Measurements from ENCODE around the gene BCL2. TPM values are rescaled to one million over a fixed set of nuclear protein-coding genes. Genes with fewer than 3 reads are reported as not detected.

Gene BCL2
- total RNA-seq, 1 experiment from 2014 or later, result 2.5 TPM

DNA sequence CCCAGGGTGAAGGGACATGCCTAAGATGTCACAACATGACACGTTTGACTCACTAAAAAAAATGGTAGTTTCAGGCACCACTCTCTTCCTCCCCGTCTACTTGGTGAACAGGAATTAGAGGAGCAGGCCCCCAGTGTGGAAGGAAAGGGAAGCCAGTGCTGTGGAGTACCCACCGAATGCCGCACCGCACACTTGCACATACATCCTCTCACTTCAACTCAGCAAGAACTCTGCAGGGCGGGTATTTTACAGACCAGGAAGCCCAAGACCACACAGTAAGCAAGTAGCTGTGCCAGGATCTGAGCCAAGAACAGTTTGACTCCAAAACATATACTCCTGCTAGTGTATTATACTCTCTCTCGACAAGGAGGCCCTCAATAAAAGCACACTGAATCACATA lies 69.8 kb downstream of the BCL2 start (continued):
- TF ChIP-seq CTCF (IDR thresholded peaks at IDR 0.05 in 2 of 3, conservative IDR thresholded peaks at IDR 0.05 in 1 of 3; ENCODE audit: borderline replicate concordance in 1 of 3, insufficient read depth in 1 of 3, low read depth in 2 of 3, low read length in 2 of 3) (no peak), EZH2 (IDR thresholded peaks at IDR 0.05) (no peak)

DNA sequence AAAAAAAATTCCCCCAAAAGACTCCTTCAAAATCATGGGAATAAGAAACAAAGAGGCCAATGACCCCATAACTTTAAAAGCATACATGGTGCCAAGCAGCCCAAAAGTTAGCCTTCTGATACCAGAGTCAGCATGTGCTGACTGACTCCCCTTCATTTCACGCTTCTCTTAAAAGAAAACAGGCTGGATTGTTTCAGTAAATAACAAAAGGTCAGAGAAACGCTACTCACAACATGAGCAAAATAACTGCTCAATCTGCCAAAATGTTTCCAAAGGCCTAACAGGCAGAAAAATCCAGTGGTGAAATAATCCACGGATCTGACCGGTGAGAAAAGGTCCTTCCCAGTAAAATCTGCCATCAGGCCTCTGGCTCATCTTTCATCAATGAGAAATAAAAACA lies 71.6 kb downstream of the BCL2 start:
- ATAC-seq, result no peak
- ChIA-PET CTCF (no interaction called here), POLR2A (no interaction called here), RAD21 (ENCODE audit: low non-redundant PET in 1 of 2, low total read pairs in 2 of 2, uncharacterized antibody in 2 of 2, unreplicated experiment in 2 of 2) (no interaction called here)
- H4K20me1 ChIP-seq (ENCODE audit: insufficient read depth), result no peaks in the 10 kb centered on the region
- no peak overlapping the region for H3K4me2 ChIP-seq (ENCODE audit: low read length)
- no peak overlapping the region for H2AFZ ChIP-seq (ENCODE audit: low read depth, low read length, poor library complexity, severe bottlenecking)
- H3K9me3 ChIP-seq (ENCODE audit: control insufficient read depth in 1 of 2, insufficient read depth in 1 of 2, low read depth in 1 of 2, low read length in 2 of 2), result no peaks in the 10 kb centered on the region
- no peaks in the 10 kb centered on the region for H3K4me1 ChIP-seq (ENCODE audit: control insufficient read depth in 1 of 2, insufficient read depth in 2 of 2, low read length in 2 of 2)
- H3K27me3 ChIP-seq (ENCODE audit: insufficient read depth, low read length), result no peaks in the 10 kb centered on the region
- DNase-seq (ENCODE audit: low read depth, low spot score), result no peak
- H3K79me2 ChIP-seq (ENCODE audit: insufficient read depth, low read length), result no peaks in the 10 kb centered on the region
- BruUV-seq (replicated peaks), result no TSS peak
- H3K4me3 ChIP-seq (replicated peaks in 1 of 2; ENCODE audit: low read depth in 1 of 2, low read length in 2 of 2), result no peak overlapping the region
- no peak overlapping the region for H3K9ac ChIP-seq (ENCODE audit: low read length)
- H3K9me2 ChIP-seq (ENCODE audit: insufficient read depth), result no peaks in the 10 kb centered on the region
- H3K27ac ChIP-seq (ENCODE audit: low read depth, low read length), result no peak overlapping the region
- TF ChIP-seq ELF1 (IDR thresholded peaks at IDR 0.05; ENCODE audit: borderline replicate concordance, low read depth) (no peak), TCF7L2 (IDR thresholded peaks at IDR 0.05; ENCODE audit: borderline replicate concordance, extremely low read depth, insufficient read depth, insufficient read length) (no peak), POLR2AphosphoS5 (IDR thresholded peaks at IDR 0.05; ENCODE audit: low read depth, low read length) (no peak), SP1 (IDR thresholded peaks at IDR 0.05; ENCODE audit: low read depth) (no peak), POLR2A (IDR thresholded peaks at IDR 0.05; ENCODE audit: borderline replicate concordance, extremely low read depth, insufficient read depth, insufficient read length) (no peak), JUND (IDR thresholded peaks at IDR 0.05) (no peak), SRF (IDR thresholded peaks at IDR 0.05; ENCODE audit: low read depth) (no peak), ZNF274 (IDR thresholded peaks at IDR 0.05; ENCODE audit: low read depth, low read length) (no peak), CTCF (IDR thresholded peaks at IDR 0.05 in 2 of 3, conservative IDR thresholded peaks at IDR 0.05 in 1 of 3; ENCODE audit: borderline replicate concordance in 1 of 3, insufficient read depth in 1 of 3, low read depth in 2 of 3, low read length in 2 of 3) (no peak), EZH2phosphoT487 (IDR thresholded peaks at IDR 0.05; ENCODE audit: borderline replicate concordance) (no peak), ZFX (IDR thresholded peaks at IDR 0.05) (no peak), YY1 (IDR thresholded peaks at IDR 0.05; ENCODE audit: extremely low read depth, insufficient replicate concordance, low read depth, low read length) (no peak), MAX (IDR thresholded peaks at IDR 0.05) (no peak)
- TF ChIP-seq, protein P1, sequence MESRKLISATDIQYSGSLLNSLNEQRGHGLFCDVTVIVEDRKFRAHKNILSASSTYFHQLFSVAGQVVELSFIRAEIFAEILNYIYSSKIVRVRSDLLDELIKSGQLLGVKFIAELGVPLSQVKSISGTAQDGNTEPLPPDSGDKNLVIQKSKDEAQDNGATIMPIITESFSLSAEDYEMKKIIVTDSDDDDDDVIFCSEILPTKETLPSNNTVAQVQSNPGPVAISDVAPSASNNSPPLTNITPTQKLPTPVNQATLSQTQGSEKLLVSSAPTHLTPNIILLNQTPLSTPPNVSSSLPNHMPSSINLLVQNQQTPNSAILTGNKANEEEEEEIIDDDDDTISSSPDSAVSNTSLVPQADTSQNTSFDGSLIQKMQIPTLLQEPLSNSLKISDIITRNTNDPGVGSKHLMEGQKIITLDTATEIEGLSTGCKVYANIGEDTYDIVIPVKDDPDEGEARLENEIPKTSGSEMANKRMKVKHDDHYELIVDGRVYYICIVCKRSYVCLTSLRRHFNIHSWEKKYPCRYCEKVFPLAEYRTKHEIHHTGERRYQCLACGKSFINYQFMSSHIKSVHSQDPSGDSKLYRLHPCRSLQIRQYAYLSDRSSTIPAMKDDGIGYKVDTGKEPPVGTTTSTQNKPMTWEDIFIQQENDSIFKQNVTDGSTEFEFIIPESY (IDR thresholded peaks at IDR 0.05; ENCODE audit: extremely low read depth, insufficient replicate concordance, low read length), result no peak
- no peaks in the 10 kb centered on the region for H3K36me3 ChIP-seq (ENCODE audit: control insufficient read depth in 1 of 2, insufficient read depth in 2 of 2, low read length in 2 of 2)
- intact Hi-C loops (cut with micrococcal nuclease), result no loop called here
